ENCODE results near the gene ACTMAP.

DNA sequence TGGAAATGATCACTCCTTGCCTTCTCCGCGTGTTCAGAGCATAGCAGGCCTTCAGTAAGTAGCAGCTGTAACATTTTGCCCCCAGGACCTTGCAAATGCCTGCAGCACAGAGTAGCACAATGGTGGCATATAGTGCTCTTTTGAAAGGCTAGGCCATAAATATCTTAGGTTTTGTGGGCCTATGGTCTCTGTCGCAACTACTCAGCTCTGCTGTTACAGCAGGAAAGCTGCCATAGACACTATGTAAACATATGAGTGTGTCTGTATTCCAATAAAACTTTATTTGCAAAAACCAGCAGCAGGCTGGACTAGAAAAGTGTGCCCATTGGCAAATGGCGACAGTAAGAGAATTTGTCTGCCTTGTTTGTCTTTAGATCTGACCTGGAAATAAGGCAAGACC is 24.0 kb downstream of the ACTMAP start:
- no peak for TF ChIP-seq ZBTB8A (IDR thresholded peaks at IDR 0.05; ENCODE audit: partially characterized antibody)
- TF ChIP-seq, protein P1, sequence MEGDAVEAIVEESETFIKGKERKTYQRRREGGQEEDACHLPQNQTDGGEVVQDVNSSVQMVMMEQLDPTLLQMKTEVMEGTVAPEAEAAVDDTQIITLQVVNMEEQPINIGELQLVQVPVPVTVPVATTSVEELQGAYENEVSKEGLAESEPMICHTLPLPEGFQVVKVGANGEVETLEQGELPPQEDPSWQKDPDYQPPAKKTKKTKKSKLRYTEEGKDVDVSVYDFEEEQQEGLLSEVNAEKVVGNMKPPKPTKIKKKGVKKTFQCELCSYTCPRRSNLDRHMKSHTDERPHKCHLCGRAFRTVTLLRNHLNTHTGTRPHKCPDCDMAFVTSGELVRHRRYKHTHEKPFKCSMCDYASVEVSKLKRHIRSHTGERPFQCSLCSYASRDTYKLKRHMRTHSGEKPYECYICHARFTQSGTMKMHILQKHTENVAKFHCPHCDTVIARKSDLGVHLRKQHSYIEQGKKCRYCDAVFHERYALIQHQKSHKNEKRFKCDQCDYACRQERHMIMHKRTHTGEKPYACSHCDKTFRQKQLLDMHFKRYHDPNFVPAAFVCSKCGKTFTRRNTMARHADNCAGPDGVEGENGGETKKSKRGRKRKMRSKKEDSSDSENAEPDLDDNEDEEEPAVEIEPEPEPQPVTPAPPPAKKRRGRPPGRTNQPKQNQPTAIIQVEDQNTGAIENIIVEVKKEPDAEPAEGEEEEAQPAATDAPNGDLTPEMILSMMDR (IDR thresholded peaks at IDR 0.05 in 2 of 3, conservative IDR thresholded peaks at IDR 0.05 in 1 of 3; ENCODE audit: insufficient read depth in 2 of 3, low read depth in 1 of 3, low read length in 3 of 3) = no peak

Data from K562 (cell line).